IPS DF 19.7 (cell line): Measurements from ENCODE around the gene GNAT2.

Source experiments
- DNase-seq: peaks from one replicate; pipeline ENCODE4 v3.0.0-alpha.2; 2013; ENCODE audit warnings: low read depth, low spot score

Gene GNAT2

DNA sequence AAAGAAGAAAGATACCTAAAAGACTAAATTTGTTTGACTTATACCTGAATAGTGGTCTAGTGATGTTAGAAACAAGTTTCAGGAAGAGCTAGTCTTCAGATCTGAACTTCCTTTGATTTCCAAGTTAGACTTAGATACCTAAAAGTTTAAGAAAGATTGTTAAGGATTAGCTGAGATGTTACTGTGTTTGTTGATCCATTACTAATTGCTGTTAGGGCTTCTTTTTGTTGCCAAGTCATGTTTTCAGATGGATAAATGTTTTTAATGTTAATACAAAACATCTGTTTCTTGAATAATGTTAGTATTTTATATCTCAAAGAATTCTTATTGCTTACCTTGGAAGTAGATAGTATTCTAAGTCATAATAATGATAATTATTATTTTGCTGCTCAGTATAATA is 59.4 kb downstream of the GNAT2 start:
- no peak for DNase-seq

DNA sequence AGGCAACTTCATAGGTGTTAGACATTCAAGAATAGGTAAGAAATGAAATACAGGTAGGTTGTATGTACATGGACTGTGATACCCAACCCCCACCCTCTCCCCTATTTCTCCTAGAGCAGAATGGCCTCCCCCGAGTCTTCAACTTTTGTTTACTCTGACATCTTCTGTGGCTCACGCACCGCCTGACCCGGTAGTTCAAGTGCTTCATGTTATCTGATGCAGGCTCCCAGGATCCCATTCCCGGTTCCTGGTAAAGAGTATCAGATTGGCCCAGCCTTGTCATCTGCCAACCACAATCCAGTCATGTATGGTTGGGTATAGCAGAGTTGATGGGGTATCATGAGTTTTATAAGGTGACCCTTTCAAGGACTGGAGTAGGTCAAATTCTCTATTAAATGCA is 61.9 kb downstream of the GNAT2 start:
- DNase-seq: no peak

DNA sequence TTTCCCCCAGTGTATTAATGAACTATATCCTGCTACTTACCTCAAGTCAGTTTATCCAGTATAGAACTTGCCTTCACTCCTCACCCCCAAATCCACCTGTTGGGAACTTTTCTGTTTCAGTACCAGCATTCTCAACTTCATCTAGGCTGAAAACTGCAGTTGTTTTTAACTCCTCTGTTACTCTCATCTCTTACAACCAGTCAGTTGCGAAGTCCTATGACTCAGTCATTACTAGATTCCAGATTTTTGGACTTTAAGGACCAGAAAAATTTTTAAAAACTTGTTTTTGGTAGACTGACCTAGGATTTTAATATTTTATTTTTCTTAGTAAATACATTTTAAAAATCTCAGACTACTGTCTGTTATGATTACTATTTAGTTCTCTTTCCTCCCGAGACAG is 62.9 kb downstream of the GNAT2 start:
- no peak for DNase-seq
